ENCODE results near the gene CCN6.

Gene CCN6

DNA sequence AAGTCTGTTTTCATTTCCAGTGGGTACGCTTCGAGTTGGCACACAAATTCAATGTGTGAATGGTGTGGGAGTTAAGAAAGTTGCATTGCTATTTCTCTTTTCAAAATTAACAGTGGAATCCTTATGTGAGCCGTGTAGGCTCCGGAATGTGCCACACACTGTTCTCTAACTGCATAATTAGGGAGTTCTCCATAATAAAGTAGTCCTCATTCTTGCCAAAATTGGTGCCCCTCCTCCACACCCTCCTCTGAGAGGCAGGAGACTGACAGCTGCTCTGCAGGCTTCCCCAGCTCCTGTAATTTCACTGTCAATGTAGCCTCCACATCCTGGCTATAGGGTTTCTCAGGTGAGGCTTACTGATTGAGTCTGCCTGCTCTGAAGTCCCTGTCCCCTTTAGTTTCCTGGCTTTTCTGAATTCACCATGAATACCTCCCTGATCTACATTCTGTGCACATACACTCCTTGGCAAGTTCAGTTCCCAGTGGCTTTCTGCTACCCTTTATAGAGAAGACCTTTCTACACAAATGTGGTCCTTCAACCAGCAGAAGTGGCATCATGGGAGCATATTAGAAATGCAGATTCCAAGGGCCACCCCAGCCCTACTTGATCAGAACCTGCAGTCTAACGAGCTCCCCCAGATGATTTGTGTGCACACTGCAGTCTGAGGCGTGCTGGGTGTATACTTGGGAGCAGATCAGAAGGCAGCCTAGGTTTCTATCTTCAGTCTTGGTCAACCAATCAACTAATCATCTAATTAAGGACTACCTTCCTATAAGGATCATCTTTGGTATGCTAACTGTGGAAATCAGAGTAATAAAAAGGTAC is 19.9 kb upstream of the CCN6 start:
- Histone ChIP-seq H3K4me3 (no peak overlapping the region), H3K27ac (peak overlapping the region in 1 of 2 donors; percentile 67)
- no peak for DNase-seq (ENCODE audit: low spot score)
- no peak for TF ChIP-seq CTCF (IDR thresholded peaks at IDR 0.05)

DNA sequence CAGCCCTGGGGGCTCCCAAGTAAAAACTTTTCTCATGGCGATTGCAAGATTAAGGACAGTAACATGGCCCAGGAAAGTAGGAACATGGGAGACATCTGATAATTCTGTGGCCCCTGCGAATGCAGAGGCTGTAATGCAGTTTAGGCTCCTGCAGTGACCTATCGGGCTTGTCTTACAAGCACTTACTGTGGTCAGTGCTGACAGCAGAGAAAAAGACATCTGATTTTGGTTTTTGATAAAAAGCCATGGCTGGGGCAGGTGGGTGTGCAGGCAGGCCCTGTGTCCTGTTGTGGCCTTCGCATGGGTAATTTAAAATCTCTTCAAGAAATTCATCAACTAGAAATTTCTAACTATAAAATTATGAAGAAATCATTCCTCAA is 19.3 kb upstream of the CCN6 start:
- no peak overlapping the region for H3K4me3 ChIP-seq
- no peak for DNase-seq (ENCODE audit: low spot score)
- peak overlapping the region in 1 of 2 donors; percentile 67 for H3K27ac ChIP-seq
- no peak for TF ChIP-seq CTCF (IDR thresholded peaks at IDR 0.05)

DNA sequence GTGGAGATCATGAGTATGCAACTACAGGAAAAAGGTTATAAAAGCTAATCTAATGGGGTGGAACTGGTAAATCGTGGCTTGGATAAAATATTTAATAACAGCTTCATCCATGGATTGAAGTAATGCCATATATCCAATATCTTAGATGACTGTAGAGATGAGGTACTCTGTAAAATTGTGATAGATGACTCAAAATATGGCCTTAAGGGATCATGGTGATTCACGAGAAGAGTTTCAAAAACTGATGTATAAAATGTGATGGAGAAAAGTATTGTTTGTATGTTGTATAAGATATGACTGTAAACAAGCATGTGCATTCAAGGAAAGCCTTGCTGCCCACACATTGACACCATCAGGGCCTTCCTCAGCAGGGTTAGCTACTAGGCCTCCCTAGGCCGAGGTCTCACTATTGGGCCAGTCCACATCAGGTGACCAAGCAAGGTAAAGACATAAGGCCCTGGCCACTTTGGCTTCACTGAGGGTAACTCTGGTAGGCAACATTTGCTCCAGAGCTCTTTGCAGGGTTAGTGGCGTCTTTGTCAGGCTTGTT is 17.7 kb upstream of the CCN6 start:
- TF ChIP-seq CTCF (IDR thresholded peaks at IDR 0.05): no peak
- DNase-seq (ENCODE audit: low spot score): no peak
- H3K4me3 ChIP-seq: no peak overlapping the region
- peak overlapping the region; percentile 3 to 78 for H3K27ac ChIP-seq

DNA sequence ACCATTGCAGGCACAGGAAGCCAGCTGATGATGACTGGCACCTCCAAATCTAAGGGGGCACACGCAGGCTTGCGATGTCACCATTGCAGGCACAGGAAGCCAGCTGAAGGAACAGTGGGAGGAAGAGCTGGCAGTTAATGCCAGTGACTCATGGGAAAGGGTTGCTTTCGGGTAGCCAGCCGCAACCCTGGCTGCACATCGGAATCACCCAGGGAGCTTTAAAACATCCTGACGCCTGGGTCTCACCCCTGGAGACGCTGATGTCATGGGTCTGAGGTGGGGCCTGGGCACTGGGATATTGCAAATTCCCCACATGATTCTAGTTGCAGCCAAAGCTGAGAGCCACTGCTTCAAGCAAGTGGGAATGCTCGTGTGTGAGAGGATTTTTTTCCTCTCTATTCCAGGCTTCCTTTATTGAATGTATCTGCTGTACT is 16.1 kb upstream of the CCN6 start:
- peak; percentile 96 for DNase-seq (ENCODE audit: low spot score)
- H3K27ac ChIP-seq: peak overlapping the region; percentile 81 to 91
- H3K4me3 ChIP-seq: peak overlapping the region; percentile 39
- TF ChIP-seq CTCF (IDR thresholded peaks at IDR 0.05): no peak

- TF ChIP-seq CTCF (IDR thresholded peaks at IDR 0.05): no peak
- peak overlapping the region; percentile 81 to 91 for H3K27ac ChIP-seq
- H3K4me3 ChIP-seq: peak overlapping the region; percentile 39
- no peak for DNase-seq (ENCODE audit: low spot score)
Observed at GRCh38 chr6:112038268-112038667, 15.6 kb upstream of the CCN6 start.

- no peak for DNase-seq (ENCODE audit: low spot score)
- no peak for TF ChIP-seq CTCF (IDR thresholded peaks at IDR 0.05)
- Histone ChIP-seq H3K27ac (peak overlapping the region; percentile 81 to 91), H3K4me3 (no peak overlapping the region)
Observed at GRCh38 chr6:112038756-112039430, 15.0 kb upstream of the CCN6 start.
